ENCODE measurements around the gene CX3CL1.

DNA sequence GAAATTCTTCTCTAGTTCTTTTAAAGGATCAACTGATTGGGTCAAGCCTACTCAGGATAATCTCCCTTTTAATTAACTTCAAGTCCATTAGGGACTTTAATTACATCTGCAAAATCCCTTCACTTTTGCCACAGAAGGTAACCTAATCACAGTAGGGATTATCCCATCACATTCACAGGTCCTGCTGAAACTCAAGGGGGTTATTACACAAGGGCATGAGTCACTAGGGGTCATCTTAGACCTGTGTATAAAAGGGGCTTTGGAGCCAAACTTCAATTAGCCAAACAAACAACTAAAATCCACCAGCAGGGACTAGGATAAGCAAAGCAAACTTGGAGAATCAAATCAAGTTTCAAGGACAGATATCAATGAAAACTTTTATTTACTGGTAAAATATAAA, 55.5 kb downstream of the CX3CL1 start:
- TF ChIP-seq POLR2AphosphoS5 (IDR thresholded peaks at IDR 0.05; ENCODE audit: borderline replicate concordance, low read depth, low read length): no peak
- no peak for TF ChIP-seq FOXP2 (optimal IDR thresholded peaks at IDR 0.05; ENCODE audit: control extremely low read depth, extremely low read length, insufficient read depth)
- no peak for TF ChIP-seq EZH2 (IDR thresholded peaks at IDR 0.05)

Data from SK-N-MC (cell line).